Measurements from ENCODE around the gene ARHGAP12. TPM values are rescaled to one million over a fixed set of nuclear protein-coding genes. Genes with fewer than 3 reads are reported as not detected.

Gene ARHGAP12
- total and polyA plus RNA-seq, 4 donors, result 8.6 to 66.0 (median 27.0) TPM

DNA sequence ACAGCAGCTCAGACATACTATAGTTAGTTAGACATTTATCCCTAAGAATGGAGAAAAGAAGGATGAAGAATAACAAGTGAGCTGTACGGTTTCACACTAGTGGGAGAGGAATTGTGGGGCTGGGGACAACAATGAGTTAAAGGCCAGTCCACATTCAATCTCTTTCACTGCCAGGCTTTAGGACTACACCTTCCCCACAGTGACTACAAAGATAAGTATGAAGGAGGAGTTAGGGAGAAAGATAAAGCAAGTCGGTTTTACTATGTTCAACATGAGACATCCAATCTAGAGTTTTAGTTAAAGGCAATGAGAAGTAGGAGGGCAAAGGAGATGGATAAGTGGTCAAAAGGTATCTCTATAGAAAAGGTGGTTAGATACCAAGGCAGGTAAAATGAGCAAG, 16.3 kb downstream of the ARHGAP12 start:
- H3K9me3 ChIP-seq (ENCODE audit: control insufficient read depth in 4 of 4, insufficient read depth in 3 of 4, low read length in 3 of 4), result no peaks in the 10 kb centered on the region
- peaks cover 0 to 3% (median 0%) of the 10 kb centered on the region in 4 donors for H3K36me3 ChIP-seq (ENCODE audit: control insufficient read depth in 4 of 4, insufficient read depth in 4 of 4, low read length in 4 of 4)
- H3K4me1 ChIP-seq (ENCODE audit: control insufficient read depth in 5 of 5, insufficient read depth in 5 of 5, low read length in 5 of 5), result peaks cover 0 to 18% (median 14%) of the 10 kb centered on the region in 5 donors
- 65 to 80% methylated on average over 2 of the region's 2 CpGs for WGBS, 2 donors
- H3K27ac ChIP-seq (ENCODE audit: low read depth in 1 of 2, low read length in 1 of 2), result no peak overlapping the region
- TF ChIP-seq, protein P1, sequence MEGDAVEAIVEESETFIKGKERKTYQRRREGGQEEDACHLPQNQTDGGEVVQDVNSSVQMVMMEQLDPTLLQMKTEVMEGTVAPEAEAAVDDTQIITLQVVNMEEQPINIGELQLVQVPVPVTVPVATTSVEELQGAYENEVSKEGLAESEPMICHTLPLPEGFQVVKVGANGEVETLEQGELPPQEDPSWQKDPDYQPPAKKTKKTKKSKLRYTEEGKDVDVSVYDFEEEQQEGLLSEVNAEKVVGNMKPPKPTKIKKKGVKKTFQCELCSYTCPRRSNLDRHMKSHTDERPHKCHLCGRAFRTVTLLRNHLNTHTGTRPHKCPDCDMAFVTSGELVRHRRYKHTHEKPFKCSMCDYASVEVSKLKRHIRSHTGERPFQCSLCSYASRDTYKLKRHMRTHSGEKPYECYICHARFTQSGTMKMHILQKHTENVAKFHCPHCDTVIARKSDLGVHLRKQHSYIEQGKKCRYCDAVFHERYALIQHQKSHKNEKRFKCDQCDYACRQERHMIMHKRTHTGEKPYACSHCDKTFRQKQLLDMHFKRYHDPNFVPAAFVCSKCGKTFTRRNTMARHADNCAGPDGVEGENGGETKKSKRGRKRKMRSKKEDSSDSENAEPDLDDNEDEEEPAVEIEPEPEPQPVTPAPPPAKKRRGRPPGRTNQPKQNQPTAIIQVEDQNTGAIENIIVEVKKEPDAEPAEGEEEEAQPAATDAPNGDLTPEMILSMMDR (IDR thresholded peaks at IDR 0.05; ENCODE audit: control extremely low read depth, extremely low read depth), result no peak
- ATAC-seq (ENCODE audit: insufficient read depth, low FRiP score) (no peak), DNase-seq (no peak)
- H3K9ac ChIP-seq (ENCODE audit: insufficient read depth in 1 of 2, low read length in 2 of 2), result no peak overlapping the region
- H3K4me3 ChIP-seq, result no peak overlapping the region
- H3K27me3 ChIP-seq (ENCODE audit: control insufficient read depth in 3 of 3, insufficient read depth in 3 of 3, low read length in 2 of 3), result no peaks in the 10 kb centered on the region

DNA sequence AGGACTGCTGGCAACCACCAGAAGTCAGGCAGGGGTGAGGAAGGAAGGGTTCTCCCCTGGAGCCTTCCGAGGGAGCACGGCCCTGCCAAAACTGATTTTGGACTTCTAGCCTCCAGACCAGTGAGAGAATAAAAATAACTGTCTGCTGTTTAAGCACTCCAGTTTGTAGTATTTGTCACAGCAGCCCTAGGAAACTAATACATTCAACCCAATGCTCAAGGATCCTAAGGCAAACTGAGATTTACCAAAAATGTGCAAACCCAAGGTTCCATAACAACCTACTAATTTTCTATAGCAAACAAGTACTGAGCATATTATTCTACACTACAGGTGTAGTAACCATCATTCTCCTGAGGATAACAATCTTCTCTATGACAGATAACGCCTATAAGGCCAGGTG, 18.6 kb downstream of the ARHGAP12 start:
- TF ChIP-seq, protein P1 (IDR thresholded peaks at IDR 0.05; ENCODE audit: control extremely low read depth, extremely low read depth), result no peak
- Histone ChIP-seq H3K9me3 (ENCODE audit: control insufficient read depth in 4 of 4, insufficient read depth in 3 of 4, low read length in 3 of 4) (no peaks in the 10 kb centered on the region), H3K27me3 (ENCODE audit: control insufficient read depth in 3 of 3, insufficient read depth in 3 of 3, low read length in 2 of 3) (no peaks in the 10 kb centered on the region), H3K4me3 (no peak overlapping the region), H3K36me3 (ENCODE audit: control insufficient read depth in 4 of 4, insufficient read depth in 4 of 4, low read length in 4 of 4) (peaks cover 0 to 9% (median 3%) of the 10 kb centered on the region in 4 donors), H3K27ac (ENCODE audit: low read depth in 1 of 2, low read length in 1 of 2) (no peak overlapping the region), H3K4me1 (ENCODE audit: control insufficient read depth in 5 of 5, insufficient read depth in 5 of 5, low read length in 5 of 5) (peaks cover 0 to 29% (median 14%) of the 10 kb centered on the region in 5 donors), H3K9ac (ENCODE audit: insufficient read depth in 1 of 2, low read length in 2 of 2) (no peak overlapping the region)
- WGBS, 2 donors, result 87 to 89% methylated on average over 3 of the region's 3 CpGs
- no peak for ATAC-seq (ENCODE audit: insufficient read depth, low FRiP score)
- DNase-seq, result no peak

DNA sequence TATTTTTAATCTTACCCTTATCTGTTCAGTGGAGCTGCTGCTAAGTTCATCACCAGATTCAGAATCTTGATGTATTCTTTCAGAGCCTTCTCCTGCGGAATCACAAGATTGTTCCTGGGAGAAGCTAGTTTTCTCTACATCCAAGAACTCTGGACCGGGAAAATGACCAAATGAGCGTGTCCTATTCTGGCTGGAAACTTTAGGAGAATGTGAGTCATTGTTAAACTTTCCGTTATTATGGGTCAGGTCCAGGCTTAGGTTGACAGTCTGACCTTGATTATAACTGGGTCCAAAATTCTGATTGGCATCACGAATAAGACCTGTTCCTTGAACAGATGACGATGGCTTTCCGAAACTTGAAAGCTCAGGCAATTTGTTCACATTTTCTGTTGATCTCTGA, 20.5 kb downstream of the ARHGAP12 start:
- peaks cover 0 to 28% (median 8%) of the 10 kb centered on the region in 5 donors for H3K4me1 ChIP-seq (ENCODE audit: control insufficient read depth in 5 of 5, insufficient read depth in 5 of 5, low read length in 5 of 5)
- no peaks in the 10 kb centered on the region for H3K9me3 ChIP-seq (ENCODE audit: control insufficient read depth in 4 of 4, insufficient read depth in 3 of 4, low read length in 3 of 4)
- no peak overlapping the region for H3K9ac ChIP-seq (ENCODE audit: insufficient read depth in 1 of 2, low read length in 2 of 2)
- no peak for ATAC-seq (ENCODE audit: insufficient read depth, low FRiP score)
- no peaks in the 10 kb centered on the region for H3K27me3 ChIP-seq (ENCODE audit: control insufficient read depth in 3 of 3, insufficient read depth in 3 of 3, low read length in 2 of 3)
- no peak overlapping the region for H3K27ac ChIP-seq (ENCODE audit: low read depth in 1 of 2, low read length in 1 of 2)
- peaks cover 0 to 9% (median 3%) of the 10 kb centered on the region in 4 donors for H3K36me3 ChIP-seq (ENCODE audit: control insufficient read depth in 4 of 4, insufficient read depth in 4 of 4, low read length in 4 of 4)
- no peak for DNase-seq
- 86 to 94% methylated on average over 7 of the region's 7 CpGs for WGBS, 2 donors
- TF ChIP-seq, protein P1 (IDR thresholded peaks at IDR 0.05; ENCODE audit: control extremely low read depth, extremely low read depth), result no peak
- H3K4me3 ChIP-seq, result no peak overlapping the region

DNA sequence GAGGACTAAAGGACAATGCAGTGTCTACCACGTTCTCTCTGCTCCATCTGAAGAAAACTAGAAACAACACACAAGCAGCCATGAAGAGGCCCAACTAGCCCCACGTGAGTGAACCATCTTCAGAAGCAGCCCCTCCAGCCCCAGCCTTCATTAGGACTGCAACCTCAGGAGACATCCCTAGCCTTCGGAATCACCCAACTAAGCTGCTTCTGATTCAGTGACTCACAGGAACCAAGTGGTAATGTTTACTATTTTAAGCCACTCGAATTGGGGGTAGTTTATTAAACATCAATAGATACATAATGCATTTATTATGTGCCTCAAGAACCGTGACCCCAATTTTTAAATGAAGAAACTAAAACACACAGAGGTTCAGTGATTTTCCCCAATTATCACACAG, 22.6 kb downstream of the ARHGAP12 start:
- H3K4me3 ChIP-seq, result no peak overlapping the region
- peaks cover 2 to 9% (median 3%) of the 10 kb centered on the region in 4 donors for H3K36me3 ChIP-seq (ENCODE audit: control insufficient read depth in 4 of 4, insufficient read depth in 4 of 4, low read length in 4 of 4)
- no peaks in the 10 kb centered on the region for H3K9me3 ChIP-seq (ENCODE audit: control insufficient read depth in 4 of 4, insufficient read depth in 3 of 4, low read length in 3 of 4)
- TF ChIP-seq, protein P1 (IDR thresholded peaks at IDR 0.05; ENCODE audit: control extremely low read depth, extremely low read depth), result no peak
- H3K9ac ChIP-seq (ENCODE audit: insufficient read depth in 1 of 2, low read length in 2 of 2), result no peak overlapping the region
- no peak for DNase-seq
- no peak for ATAC-seq (ENCODE audit: insufficient read depth, low FRiP score)
- H3K4me1 ChIP-seq (ENCODE audit: control insufficient read depth in 5 of 5, insufficient read depth in 5 of 5, low read length in 5 of 5), result peaks cover 0 to 16% (median 0%) of the 10 kb centered on the region in 5 donors
- no peaks in the 10 kb centered on the region for H3K27me3 ChIP-seq (ENCODE audit: control insufficient read depth in 3 of 3, insufficient read depth in 3 of 3, low read length in 2 of 3)
- H3K27ac ChIP-seq (ENCODE audit: low read depth in 1 of 2, low read length in 1 of 2), result no peak overlapping the region
- WGBS, 2 donors, result 85 to 92% methylated on average over 5 of the region's 5 CpGs
